Adipose tissue (tissue), 3 donors: ENCODE data around the gene LBH. TPM values are rescaled to one million over a fixed set of nuclear protein-coding genes. Genes with fewer than 3 reads are reported as not detected.
A peak's percentile ranks its signal among the peaks of the same experiment; 100 is the strongest.

Experiments
- H3K27ac ChIP-seq: one replicate; pipeline ENCODE4 v1.5.1; 2013; ENCODE audit warnings: low read depth, low read length
- WGBS, 3 donors: extraction: QIAGEN DNeasy Blood & Tissue Kit; methylation state at CpG; one replicate each; pipeline ENCODE4 v1.1.7; 2013; 5-methylcytosine and 5-hydroxymethylcytosine counted together
- polyA plus RNA-seq, 3 donors: library from polyadenylated mRNA; stranded (reverse); fragments of 200-250 nt; gene quantifications; one replicate each; pipeline ENCODE4 v1.2.3, GENCODE V29; 2013
- donor health status: healthy with polysubstance abuse.
- donor health status: Bipolar disorder and iron deficiency.
- donor health status: healthy.

The LBH gene
- 10 to 100 TPM in 2 of 3 donors, 1 to 10 TPM in 1; 4.8 to 15.6 (median 12.2) TPM for polyA plus RNA-seq

DNA sequence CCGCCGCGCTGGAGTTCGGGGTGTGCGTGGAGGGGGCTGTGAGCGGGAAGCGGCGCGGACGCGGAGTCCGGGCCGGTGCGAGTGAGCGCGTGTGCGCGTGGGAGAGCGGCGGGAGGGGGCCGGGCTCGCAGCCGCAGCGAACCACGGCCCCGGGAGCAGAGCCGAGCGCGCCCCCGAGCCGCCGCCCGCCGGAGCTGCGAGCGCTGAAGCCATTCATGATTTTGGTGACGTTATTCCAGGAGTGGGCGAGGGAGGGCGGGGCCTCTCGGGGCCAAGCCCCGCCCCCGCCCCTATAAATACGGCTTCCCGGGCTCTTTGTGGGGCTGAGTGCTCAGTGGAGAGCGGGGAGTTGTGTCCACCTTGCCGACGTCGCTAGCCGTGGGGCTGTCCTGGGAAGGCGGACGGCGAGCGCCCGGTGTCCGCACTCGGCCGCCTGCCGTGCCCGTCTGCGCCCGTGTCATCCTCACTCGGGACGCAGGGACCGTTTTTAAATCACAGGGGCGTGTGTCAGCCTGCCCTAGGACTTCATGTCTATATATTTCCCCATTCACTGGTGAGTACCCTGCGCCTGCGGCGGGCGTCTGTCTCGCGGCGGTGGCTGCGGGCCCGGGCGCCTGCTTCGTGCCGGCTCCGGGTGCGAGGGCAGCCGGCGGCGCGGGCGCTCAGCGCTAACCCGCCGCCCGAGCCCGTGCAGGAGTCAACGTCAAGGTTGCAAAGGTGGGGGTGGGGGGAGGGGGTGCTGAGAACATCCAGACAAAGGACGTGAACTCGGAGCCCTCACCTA is at the start of gene LBH:
LBH (plus strand) TSS at position 323 of the 784 bp plus-strand sequence; CDS start at position 528, 205 bp downstream.
- 0% methylated on average over 86 to 92 of the region's 92 CpGs for WGBS, 3 donors
- H3K27ac ChIP-seq = peak within 1 kb of the TSS; percentile 41

DNA sequence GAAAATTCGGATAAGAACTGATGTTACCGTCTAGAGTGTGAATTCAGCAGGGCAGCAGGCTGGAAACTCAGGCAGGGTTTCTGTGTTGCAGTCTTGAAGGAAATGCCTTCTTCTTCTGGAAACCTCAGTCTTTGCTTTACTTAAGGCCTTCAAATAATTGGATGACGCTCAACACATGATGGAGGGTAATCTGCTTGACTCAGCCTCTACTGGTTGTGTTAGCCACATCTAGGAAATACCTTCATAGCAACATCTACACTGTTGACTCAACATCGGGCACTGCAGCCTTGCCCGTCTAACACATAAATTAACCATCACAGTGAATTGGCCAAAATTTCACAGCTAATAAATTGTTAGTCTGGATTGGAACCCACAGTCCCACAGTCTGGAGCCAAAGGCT is 47.3 kb upstream of the LBH start:
- no peak overlapping the region for H3K27ac ChIP-seq

DNA sequence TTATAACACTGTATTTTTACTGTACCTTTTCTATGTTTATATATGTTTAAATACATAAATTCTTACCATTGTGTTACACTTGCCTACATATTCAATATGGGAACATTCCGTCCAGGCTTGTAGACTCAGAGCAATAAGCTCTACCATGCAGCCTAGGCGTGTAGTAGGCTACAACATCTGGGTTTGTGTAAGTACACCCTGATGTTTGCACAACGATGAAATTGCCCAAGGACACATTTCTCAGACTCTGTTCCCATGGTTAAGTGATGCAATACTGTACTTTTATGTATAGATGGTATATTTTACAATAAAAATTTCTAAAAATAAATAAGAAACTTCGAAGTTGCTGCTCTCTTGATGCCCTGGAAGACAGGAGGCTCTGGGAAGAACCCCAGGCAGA is 46.2 kb upstream of the LBH start:
- WGBS, 3 donors = 45 to 57% (median 56%) methylated on average over 4 of the region's 4 CpGs
- no peak overlapping the region for H3K27ac ChIP-seq

More for the DNA sequence above, 47.3 kb upstream of the LBH start:
- WGBS, 3 donors = 95 to 99% (median 95%) methylated on average over 5 of the region's 5 CpGs

DNA sequence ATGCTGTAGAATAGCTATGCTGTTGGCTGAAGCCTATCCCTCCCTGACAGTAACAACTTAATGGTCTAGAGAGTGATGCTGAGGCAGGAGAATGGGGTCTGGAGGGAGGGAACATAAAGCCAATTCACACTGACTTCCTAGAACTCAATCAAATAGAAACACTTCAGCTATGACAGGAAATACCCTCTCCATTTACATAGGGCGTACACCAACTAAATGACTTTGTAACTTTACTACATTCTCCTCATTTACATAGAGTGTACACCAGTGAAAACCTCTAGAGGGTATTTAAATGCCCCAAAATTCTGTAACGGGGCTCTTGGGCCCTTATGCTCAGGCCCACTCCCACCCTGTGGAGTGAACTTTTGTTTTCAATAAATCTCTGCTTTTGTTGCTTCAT is 43.0 kb upstream of the LBH start:
- H3K27ac ChIP-seq = no peak overlapping the region
- 84 to 85% (median 85%) methylated on average over 2 of the region's 2 CpGs for WGBS, 3 donors

DNA sequence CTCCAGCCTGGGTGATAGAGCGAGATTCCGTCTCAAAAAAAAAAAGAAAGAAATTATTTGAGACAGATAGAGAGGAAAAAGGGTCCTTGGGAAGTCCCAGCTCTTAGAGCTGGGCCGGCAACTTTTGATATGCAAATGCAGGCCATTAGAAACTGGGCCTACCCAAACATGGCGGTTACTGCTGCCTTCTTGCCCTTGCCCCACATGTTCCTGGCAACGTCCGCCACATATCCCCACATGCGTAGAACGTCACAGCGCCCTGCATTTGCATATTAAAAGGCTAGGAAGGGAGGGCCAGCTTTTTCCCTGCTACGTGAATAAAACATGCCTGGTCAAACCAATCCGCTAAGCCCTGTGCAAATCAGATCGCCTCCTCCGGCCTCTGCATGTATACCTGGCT is 40.7 kb upstream of the LBH start:
- WGBS, 3 donors = 93 to 96% (median 94%) methylated on average over 13 of the region's 13 CpGs

DNA sequence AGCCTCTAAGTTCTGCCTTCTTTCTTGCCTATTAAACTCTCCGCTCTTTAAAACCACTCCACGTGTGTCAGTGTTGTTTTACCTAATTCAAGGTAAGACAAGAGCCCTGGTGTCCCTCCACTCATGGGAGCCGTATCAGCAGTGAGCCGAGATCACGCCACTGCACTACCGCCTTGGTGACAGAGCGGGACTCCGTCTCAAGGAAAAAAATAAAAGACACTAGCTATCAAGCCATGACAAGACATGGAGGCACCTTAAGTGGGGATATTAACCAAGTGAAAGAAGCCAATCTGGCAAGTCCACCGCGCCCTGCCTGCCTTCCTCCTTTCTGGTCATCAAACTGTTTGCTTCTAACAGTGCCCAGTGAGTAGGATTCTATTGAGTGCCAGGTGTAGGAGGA is 40.2 kb upstream of the LBH start:
- no peak overlapping the region for H3K27ac ChIP-seq
- 94 to 95% (median 95%) methylated on average over 10 of the region's 10 CpGs for WGBS, 3 donors

More for the DNA sequence above, 40.7 kb upstream of the LBH start:
- no peak overlapping the region for H3K27ac ChIP-seq

DNA sequence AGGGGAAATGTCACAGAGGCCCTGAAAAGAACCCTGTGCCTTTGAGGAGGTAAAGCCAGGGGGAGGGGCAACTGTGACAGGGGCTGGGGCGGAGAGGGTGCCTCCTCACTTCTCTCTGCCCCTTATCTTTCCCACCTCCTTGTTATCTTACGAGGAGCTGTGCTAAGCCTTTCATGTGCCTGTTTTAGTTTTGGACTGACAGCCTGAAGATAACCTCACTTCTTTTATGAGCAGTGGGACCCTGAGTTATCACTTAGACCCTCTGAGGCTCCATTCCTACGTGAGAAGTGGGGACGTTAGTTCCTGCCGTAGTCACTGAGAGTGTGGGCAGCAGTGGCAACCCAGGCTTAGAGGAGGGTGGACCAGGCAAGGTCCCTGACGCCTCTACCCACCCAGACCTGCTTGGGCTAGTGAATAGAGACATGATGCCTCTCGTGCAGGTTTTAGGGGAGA is 39.5 kb upstream of the LBH start:
- H3K27ac ChIP-seq = no peak overlapping the region
- 59 to 87% (median 85%) methylated on average over 7 of the region's 7 CpGs for WGBS, 3 donors

DNA sequence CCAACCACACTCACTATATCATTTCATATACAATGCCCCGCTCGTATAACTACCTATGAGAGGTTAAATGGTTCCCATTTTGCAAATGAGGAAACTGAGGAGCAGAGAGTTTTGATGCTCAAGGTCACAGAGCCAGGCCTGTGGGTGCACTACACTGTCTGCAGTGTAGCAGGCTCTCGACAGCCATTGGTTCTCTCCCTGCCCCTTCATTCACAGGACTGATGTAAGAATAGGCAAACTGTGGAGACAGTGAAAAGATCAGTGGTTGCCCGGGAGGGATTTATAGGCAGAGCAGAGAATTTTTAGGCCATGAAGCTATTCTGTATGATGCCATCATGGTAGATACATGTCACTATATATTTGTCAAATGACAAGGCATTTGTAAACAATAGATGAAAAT is 39.0 kb upstream of the LBH start:
- 84 to 95% (median 92%) methylated on average over 4 of the region's 4 CpGs for WGBS, 3 donors
- H3K27ac ChIP-seq = no peak overlapping the region

DNA sequence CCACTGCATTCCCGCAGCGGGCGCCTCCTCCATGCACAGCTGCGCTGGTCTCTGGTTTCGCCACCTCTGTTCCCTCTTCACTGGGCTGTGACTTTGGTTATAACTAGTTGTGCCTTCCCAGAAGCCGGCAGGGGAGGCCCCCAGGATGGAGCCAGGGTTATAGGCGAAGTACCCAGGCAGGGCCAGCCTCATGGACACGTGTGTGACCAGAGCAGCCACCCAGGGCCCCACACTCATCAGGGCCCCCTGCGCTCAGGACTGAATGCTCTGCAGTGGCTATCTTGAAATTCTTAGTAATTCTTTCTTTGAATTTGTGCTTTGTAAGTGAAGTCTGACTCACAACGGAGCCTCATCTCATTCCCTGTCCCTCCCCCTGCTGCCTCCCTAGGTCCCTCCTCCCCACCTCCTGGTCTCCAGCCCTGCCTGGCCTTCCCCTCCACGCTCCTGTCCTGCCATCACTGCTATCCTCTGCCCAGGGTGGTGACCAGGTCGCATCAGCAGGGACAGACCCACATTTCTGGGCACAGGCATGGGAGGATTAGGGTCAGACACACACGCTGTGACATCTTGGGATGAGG is 38.1 kb upstream of the LBH start:
- WGBS, 3 donors = 82 to 90% (median 86%) methylated on average over 13 of the region's 13 CpGs
- no peak overlapping the region for H3K27ac ChIP-seq

DNA sequence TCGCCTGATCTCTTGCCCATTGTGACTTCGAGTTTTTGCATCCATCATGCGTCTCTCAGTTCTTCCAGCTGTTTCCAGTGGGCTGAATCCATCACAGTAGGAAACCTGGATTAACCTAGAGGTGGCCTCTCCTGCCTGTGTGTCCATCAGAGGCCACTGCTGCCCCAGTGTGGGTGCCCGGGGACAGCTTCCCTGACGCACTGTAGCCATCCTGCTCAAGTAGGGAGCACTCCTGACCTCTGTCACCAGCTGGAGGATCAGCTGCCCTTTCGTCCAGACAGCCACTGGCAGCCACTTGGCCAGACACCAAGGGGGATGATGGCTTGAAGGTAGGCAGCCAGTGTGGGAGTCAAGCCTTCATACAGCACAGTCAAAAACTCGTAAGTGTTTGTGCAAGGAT is 36.9 kb upstream of the LBH start:
- WGBS, 3 donors = 74 to 84% (median 83%) methylated on average over 7 of the region's 7 CpGs
- H3K27ac ChIP-seq = no peak overlapping the region

DNA sequence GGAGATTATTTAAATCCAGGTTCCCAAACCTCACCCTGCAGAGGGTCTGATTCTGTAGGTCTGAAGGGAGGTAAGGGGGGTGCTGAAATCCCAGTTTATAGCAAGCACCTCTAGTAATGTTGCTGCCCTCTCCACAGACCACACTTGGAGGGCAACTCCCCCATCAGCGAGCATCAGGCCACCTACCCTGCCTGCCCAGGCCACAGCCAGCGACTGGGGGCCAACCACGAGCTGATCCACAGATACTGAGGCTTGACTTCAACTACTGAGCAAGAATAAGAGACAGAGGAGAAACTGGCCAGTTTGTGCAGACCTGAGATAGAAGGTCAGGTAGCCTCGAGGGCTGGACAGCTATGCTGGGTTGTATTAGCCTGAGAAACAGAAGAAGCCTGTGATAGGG is 36.3 kb upstream of the LBH start:
- 69 to 90% (median 87%) methylated on average over 4 of the region's 4 CpGs for WGBS, 3 donors
- no peak overlapping the region for H3K27ac ChIP-seq

DNA sequence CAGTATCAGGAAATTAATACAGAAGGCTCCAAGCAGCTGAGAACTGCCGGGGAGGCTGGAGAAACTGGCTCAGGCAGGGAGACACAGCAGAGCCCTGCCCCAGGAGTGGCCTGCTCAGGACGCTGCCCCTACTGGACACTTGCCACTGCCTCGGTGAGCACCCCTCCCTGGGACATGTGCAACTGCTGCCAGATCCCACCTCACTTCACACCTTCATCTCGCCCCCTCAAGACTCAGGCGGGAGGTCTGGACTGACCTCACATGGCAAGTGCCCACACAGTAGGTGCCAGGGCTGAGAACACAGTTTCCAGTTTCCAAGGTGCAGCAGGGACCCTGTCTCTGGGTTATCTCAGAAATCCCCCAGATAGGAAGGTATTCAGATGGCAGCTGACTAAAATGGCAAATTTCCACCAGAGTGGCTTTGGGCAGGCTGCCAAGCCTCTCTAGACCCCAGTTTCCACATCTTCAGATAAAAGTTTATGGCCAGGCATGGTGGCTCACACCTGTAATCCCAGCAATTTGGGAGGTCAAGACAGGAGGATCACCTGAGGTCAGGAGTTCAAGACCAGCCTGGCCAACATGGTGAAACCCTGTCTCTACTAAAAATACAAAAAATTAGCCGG is 33.7 kb upstream of the LBH start:
- H3K27ac ChIP-seq = no peak overlapping the region
- 76 to 84% (median 82%) methylated on average over 6 of the region's 6 CpGs for WGBS, 3 donors

DNA sequence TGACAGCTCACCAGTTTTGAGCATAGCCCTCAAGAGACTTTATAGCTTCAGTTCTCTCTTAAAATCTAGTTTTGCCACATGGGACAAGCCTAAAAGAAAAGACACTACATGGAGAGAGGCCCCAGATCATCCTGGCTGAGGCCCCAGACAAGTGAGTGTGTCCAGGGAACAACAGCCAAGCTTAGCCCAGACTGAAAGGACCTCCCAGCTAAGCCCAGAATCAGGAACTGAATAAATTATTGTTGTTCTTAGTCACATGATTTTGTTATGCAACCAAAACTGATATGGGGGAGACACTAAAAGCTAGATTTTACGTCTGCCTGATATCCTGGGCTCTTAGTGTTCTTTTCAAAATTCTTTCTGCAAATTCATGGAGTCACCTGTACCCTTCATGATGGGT is 29.3 kb upstream of the LBH start:
- WGBS, 3 donors = 12 to 23% (median 19%) methylated on average over 1 of the region's 1 CpG

DNA sequence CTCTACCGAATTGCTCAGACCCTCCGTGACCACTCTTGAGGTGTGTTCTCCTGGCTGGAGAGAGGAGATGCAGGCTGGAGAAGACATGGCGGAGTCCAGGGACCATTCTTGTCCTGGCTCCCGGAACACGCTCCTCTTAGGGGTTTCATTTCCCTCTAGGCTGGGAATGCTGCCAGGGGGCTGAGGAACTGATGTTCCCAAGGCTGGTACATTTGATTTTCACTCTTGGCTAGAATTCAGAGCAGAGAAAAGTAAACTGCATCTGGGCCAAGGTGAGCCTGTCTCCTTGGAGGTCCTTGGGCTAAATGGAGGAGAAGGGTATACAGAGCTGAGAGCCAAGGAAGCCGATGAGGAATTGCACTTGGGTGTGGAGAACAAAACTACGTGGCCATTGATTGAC is 28.2 kb upstream of the LBH start:
- no peak overlapping the region for H3K27ac ChIP-seq
- 90 to 94% (median 91%) methylated on average over 7 of the region's 7 CpGs for WGBS, 3 donors

More for the DNA sequence above, 29.3 kb upstream of the LBH start:
- no peak overlapping the region for H3K27ac ChIP-seq

DNA sequence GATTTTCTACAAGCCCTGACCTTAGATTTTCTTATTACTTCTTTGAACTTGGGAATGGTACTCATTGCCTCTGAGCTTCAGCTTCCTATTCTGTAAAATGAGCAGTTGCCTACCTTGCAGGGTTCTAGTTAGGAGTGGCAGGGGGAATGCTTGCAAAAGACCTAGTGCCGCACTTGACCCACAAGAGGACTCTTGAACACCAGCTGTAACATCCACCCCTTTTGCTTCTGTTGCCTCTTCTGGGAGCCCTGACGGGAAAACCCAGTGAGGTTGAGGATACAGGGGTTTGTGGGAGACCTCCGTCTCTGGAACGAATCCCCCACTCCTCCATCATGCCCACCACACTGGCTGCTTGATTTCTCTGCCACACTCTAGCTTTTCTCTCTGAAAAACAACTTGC is 27.1 kb upstream of the LBH start:
- WGBS, 3 donors = 90 to 94% (median 93%) methylated on average over 4 of the region's 4 CpGs
- H3K27ac ChIP-seq = no peak overlapping the region

DNA sequence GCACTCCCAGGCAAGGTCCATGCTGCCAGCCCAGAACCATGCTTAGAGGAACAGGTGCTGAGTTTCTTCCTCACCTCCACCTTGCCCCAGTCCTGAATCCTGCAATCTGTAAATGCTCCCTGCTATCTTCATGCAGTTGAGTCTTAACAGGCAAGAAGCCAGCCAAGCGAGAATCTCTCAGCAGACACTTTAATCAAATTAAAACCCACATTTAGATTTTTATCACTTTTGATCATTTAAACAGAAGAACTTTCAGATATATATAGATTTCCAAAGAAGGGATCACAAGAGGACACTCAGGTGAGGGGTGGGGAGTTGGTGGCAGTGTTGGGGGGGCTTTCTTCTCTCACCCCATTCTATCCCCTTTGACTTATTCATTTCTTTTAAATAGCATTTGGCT is 25.9 kb upstream of the LBH start:
- 86 to 88% (median 88%) methylated on average over 1 of the region's 1 CpG for WGBS, 3 donors

DNA sequence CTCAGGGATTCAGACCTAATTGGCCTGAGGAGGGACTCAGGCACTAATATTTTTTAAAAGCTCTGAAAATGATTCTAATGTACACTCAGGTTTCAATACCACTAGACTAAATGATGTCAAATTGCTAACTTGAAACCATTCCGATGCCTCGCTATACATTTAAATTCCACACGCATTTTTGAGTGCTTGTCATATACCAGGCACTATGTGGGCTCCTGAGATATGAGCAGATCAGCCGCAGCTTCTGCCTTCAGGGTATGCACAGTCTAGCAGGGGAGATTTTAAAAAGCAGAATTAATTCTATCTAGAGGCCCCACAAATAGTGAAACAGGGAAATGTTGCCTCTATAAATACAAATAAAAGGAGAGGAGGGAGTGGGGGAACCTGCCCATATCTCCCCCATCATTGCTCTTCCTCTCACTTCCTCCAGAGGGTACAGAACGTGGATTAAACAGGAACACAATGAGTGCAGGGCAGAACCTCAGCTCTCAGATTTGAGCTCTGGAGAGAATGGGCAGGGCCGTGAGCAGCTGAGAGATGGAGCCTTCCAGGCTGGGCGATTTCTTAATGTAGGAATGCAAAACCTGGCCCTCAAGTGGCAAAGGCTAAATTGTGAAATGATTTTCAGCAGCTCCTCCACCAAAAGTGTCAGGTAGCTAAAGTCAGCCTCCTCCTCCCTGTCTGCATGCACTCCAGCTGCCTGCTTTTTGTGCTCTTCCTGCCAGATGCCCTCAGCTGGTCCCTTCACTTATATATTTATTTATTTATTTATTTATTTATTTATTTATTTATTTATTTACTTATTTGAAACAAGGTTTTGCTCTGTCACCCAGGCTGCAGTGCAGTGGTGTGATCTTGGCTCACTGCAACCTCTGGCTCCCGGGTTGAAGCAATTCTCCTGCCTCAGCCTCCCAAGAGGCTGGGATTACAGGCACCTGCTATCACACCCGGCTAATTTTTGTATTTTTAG is 24.6 kb upstream of the LBH start:
- no peak overlapping the region for H3K27ac ChIP-seq
- WGBS, 3 donors = 73 to 84% (median 78%) methylated on average over 9 of the region's 9 CpGs

More for the DNA sequence above, 25.9 kb upstream of the LBH start:
- no peak overlapping the region for H3K27ac ChIP-seq

DNA sequence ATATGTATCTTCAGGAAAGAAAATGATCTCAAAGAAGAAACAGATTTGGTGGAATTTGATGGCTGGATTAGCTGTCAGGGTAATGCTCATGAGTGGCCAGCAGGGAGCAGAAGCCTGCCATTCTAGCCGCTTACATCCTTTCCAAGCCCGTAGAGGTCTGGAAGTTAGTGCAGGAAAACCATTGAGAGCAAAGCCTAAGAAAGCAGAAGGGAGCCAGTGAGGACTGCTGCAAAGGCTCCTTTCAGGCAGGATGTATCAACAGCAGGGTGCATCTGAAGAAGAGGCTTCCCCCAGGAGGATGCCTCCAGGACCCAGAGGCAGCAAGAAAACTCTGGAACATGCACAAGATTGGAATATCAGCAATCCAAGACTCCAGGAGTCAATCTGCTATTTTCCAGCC is 22.9 kb upstream of the LBH start:
- whole genome bisulfite sequencing, 3 donors = 2 to 3% (median 2%) methylated on average over 2 of the region's 2 CpGs
- H3K27ac ChIP-seq = no peak overlapping the region
